ENCODE measurements around the gene CYP26C1.

- TF ChIP-seq CTCF (IDR thresholded peaks at IDR 0.05): no peak
- no peak for TF ChIP-seq POLR2A (IDR thresholded peaks at IDR 0.05; ENCODE audit: low read depth)
- TF ChIP-seq POLR2AphosphoS5 (IDR thresholded peaks at IDR 0.05): no peak
Measured at GRCh38 chr10:93077860-93078337, 17.3 kb downstream of the CYP26C1 start.
